ENCODE measurements around the gene SSTR3.

SSTR3 gene

DNA sequence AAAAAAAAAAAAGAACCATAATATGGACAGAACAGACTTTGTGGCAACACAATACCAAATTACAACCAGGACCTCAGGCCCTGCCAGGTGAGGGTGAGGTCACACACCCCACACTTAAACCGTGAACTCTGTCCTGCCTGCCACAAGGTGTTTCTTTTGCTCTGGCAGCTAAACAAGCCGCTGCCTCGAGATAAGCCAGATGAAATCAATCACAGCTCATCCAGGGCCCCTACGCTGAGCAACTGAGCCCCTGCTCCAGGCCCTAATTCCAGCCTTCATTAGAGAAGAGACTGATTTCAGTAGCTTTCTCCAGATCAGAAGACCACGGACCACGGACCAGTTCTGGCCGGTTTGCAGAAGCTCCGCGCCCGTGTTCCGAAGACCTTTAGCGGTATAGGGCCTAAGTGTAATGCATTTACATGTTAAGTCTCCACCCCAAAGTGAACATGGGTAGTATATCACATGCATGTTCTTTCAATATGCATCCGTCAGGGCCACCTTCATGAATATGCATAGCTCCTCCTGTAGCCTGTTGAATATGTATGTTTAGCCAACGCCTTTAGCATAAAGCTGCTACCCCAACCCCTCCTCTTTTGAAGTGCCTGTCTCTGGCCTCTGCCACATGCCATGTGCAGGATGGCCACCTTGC is 46.6 kb upstream of the SSTR3 start:
- no peak overlapping the region for H3K27ac ChIP-seq (replicated peaks)
- DNase-seq (ENCODE audit: low read depth in 1 of 2, low spot score in 1 of 2), result no peak
- H3K27me3 ChIP-seq (ENCODE audit: insufficient read depth, poor library complexity, severe bottlenecking), result no peaks in the 10 kb centered on the region
- TF ChIP-seq POLR2AphosphoS5 (IDR thresholded peaks at IDR 0.05; ENCODE audit: low read depth) (no peak), GABPA (IDR thresholded peaks at IDR 0.05; ENCODE audit: low read depth) (no peak), SPI1 (IDR thresholded peaks at IDR 0.05; ENCODE audit: borderline replicate concordance, low read depth) (no peak)
- TF ChIP-seq, protein P1, sequence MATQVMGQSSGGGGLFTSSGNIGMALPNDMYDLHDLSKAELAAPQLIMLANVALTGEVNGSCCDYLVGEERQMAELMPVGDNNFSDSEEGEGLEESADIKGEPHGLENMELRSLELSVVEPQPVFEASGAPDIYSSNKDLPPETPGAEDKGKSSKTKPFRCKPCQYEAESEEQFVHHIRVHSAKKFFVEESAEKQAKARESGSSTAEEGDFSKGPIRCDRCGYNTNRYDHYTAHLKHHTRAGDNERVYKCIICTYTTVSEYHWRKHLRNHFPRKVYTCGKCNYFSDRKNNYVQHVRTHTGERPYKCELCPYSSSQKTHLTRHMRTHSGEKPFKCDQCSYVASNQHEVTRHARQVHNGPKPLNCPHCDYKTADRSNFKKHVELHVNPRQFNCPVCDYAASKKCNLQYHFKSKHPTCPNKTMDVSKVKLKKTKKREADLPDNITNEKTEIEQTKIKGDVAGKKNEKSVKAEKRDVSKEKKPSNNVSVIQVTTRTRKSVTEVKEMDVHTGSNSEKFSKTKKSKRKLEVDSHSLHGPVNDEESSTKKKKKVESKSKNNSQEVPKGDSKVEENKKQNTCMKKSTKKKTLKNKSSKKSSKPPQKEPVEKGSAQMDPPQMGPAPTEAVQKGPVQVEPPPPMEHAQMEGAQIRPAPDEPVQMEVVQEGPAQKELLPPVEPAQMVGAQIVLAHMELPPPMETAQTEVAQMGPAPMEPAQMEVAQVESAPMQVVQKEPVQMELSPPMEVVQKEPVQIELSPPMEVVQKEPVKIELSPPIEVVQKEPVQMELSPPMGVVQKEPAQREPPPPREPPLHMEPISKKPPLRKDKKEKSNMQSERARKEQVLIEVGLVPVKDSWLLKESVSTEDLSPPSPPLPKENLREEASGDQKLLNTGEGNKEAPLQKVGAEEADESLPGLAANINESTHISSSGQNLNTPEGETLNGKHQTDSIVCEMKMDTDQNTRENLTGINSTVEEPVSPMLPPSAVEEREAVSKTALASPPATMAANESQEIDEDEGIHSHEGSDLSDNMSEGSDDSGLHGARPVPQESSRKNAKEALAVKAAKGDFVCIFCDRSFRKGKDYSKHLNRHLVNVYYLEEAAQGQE (IDR thresholded peaks at IDR 0.05; ENCODE audit: insufficient replicate concordance, low read depth), result no peak
- TF ChIP-seq, protein P2, sequence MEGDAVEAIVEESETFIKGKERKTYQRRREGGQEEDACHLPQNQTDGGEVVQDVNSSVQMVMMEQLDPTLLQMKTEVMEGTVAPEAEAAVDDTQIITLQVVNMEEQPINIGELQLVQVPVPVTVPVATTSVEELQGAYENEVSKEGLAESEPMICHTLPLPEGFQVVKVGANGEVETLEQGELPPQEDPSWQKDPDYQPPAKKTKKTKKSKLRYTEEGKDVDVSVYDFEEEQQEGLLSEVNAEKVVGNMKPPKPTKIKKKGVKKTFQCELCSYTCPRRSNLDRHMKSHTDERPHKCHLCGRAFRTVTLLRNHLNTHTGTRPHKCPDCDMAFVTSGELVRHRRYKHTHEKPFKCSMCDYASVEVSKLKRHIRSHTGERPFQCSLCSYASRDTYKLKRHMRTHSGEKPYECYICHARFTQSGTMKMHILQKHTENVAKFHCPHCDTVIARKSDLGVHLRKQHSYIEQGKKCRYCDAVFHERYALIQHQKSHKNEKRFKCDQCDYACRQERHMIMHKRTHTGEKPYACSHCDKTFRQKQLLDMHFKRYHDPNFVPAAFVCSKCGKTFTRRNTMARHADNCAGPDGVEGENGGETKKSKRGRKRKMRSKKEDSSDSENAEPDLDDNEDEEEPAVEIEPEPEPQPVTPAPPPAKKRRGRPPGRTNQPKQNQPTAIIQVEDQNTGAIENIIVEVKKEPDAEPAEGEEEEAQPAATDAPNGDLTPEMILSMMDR (IDR thresholded peaks at IDR 0.05; ENCODE audit: insufficient read depth, low read length), result no peak
- no peak overlapping the region for H3K4me3 ChIP-seq (replicated peaks; ENCODE audit: insufficient read depth, low read length)

DNA sequence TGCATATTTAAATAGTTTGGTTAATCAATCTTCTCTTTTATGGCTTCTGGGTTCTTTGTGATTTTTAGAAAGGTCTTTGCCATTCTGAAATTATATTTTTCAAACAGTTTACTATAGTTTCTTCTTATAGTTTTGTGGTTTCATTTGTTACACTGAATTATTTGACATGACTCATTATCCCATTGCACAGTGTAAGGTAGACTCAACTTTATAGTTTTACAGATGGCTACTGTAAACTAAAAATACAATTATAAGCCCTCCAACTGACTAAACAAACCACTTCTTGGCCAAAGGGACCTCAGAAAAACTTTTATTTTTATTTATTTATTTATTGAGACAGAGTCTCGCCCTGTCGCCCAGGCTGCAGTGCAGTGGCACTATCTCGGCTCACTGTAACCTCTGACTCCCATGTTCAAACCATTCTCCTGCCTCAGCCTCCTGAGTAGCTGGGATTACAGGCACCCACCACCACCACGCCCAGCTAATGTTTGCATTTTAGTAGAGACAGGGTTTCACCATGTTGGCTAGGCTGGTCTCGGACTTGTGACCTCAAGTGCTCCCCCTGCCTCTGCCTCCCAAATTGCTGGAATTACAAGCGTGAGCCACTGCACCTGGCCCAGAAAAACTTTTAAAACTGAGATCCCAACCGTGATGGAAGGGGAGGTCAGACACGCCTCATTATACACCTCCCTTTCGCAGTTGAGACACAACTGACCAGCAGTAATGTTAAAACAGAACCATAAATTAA is 45.9 kb upstream of the SSTR3 start:
- H3K4me3 ChIP-seq (replicated peaks; ENCODE audit: insufficient read depth, low read length), result no peak overlapping the region
- TF ChIP-seq POLR2AphosphoS5 (IDR thresholded peaks at IDR 0.05; ENCODE audit: low read depth) (no peak), GABPA (IDR thresholded peaks at IDR 0.05; ENCODE audit: low read depth) (no peak), SPI1 (IDR thresholded peaks at IDR 0.05; ENCODE audit: borderline replicate concordance, low read depth) (no peak)
- TF ChIP-seq, protein P2 (IDR thresholded peaks at IDR 0.05; ENCODE audit: insufficient read depth, low read length), result no peak
- TF ChIP-seq, protein P1 (IDR thresholded peaks at IDR 0.05; ENCODE audit: insufficient replicate concordance, low read depth), result no peak
- DNase-seq (ENCODE audit: low read depth in 1 of 2, low spot score in 1 of 2), result no peak
- H3K27ac ChIP-seq (replicated peaks), result no peak overlapping the region
- no peaks in the 10 kb centered on the region for H3K27me3 ChIP-seq (ENCODE audit: insufficient read depth, poor library complexity, severe bottlenecking)

DNA sequence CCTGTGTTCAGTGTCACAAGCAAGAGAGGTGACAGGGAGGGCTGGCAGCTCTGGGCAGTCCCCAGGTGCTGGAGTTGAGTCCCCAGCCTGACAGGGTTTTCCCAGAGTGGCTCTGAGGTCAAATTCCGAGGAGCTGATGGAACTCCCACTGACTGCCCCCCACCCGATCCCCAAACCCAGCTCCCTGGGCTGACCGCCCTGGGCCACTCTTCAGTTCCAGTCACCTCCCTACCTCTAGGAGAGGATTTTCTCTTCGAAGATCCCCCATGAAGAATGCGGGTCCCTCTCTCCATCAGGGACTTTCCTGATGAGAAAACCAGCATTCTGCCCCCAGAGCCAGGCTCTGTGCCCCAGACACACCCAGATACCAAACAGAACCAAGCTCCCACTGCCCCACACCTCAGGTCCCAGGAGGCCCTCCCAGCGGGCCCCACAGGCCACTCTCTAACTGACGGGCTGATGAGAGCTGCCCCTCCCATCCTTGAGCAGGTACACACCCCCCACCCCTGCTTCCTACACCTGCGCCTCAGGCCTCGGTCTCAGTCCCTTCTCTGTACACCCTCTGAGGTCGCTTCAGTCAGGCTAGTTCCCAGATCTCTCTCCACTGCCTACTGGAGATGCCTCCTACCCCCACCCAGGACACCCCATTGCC is 43.9 kb upstream of the SSTR3 start:
- TF ChIP-seq GABPA (IDR thresholded peaks at IDR 0.05; ENCODE audit: low read depth) (no peak), SPI1 (IDR thresholded peaks at IDR 0.05; ENCODE audit: borderline replicate concordance, low read depth) (no peak), POLR2AphosphoS5 (IDR thresholded peaks at IDR 0.05; ENCODE audit: low read depth) (no peak)
- TF ChIP-seq, protein P1 (IDR thresholded peaks at IDR 0.05; ENCODE audit: insufficient replicate concordance, low read depth), result no peak
- TF ChIP-seq, protein P2 (IDR thresholded peaks at IDR 0.05; ENCODE audit: insufficient read depth, low read length), result no peak
- no peak for DNase-seq (ENCODE audit: low read depth in 1 of 2, low spot score in 1 of 2)
- no peaks in the 10 kb centered on the region for H3K27me3 ChIP-seq (ENCODE audit: insufficient read depth, poor library complexity, severe bottlenecking)
- no peak overlapping the region for H3K4me3 ChIP-seq (replicated peaks; ENCODE audit: insufficient read depth, low read length)
- H3K27ac ChIP-seq (replicated peaks), result no peak overlapping the region

Data from HL-60 (cell line).